ENCODE measurements around the gene SLBP.

SLBP gene

GRCh38 chr4:1748465-1748995 is 36.4 kb upstream of the SLBP start:
- Histone ChIP-seq H3K4me1 (ENCODE audit: control insufficient read depth, insufficient read depth, low read length) (peaks cover 27% of the 10 kb centered on the region), H3K4me3 (ENCODE audit: insufficient read depth, low read depth, low read length) (no peak overlapping the region), H3K27ac (ENCODE audit: insufficient read depth, low read depth, low read length, poor library complexity, severe bottlenecking) (no peak overlapping the region), H3K9me3 (ENCODE audit: control insufficient read depth, low read length) (no peaks in the 10 kb centered on the region), H3K27me3 (ENCODE audit: control insufficient read depth, insufficient read depth, low read length, poor library complexity, severe bottlenecking) (peaks cover 3% of the 10 kb centered on the region), H3K36me3 (ENCODE audit: control insufficient read depth, insufficient read depth, low read length) (peaks cover 16% of the 10 kb centered on the region)
- WGBS, 2 experiments = 13% methylated on average over 29 of the region's 29 CpGs

GRCh38 chr4:1747603-1747967 is 35.5 kb upstream of the SLBP start:
- Histone ChIP-seq H3K27ac (ENCODE audit: insufficient read depth, low read depth, low read length, poor library complexity, severe bottlenecking) (no peak overlapping the region), H3K9me3 (ENCODE audit: control insufficient read depth, low read length) (no peaks in the 10 kb centered on the region), H3K27me3 (ENCODE audit: control insufficient read depth, insufficient read depth, low read length, poor library complexity, severe bottlenecking) (peaks cover 3% of the 10 kb centered on the region), H3K4me3 (ENCODE audit: insufficient read depth, low read depth, low read length) (no peak overlapping the region), H3K4me1 (ENCODE audit: control insufficient read depth, insufficient read depth, low read length) (peaks cover 25% of the 10 kb centered on the region), H3K36me3 (ENCODE audit: control insufficient read depth, insufficient read depth, low read length) (peaks cover 19% of the 10 kb centered on the region)
- 92% methylated on average over 16 of the region's 16 CpGs for WGBS, 2 experiments

- Histone ChIP-seq H3K4me3 (ENCODE audit: insufficient read depth, low read depth, low read length) (no peak overlapping the region), H3K4me1 (ENCODE audit: control insufficient read depth, insufficient read depth, low read length) (peaks cover 20% of the 10 kb centered on the region), H3K27me3 (ENCODE audit: control insufficient read depth, insufficient read depth, low read length, poor library complexity, severe bottlenecking) (peaks cover 3% of the 10 kb centered on the region), H3K9me3 (ENCODE audit: control insufficient read depth, low read length) (no peaks in the 10 kb centered on the region), H3K27ac (ENCODE audit: insufficient read depth, low read depth, low read length, poor library complexity, severe bottlenecking) (no peak overlapping the region), H3K36me3 (ENCODE audit: control insufficient read depth, insufficient read depth, low read length) (peaks cover 23% of the 10 kb centered on the region)
- 87 to 88% methylated on average over 33 of the region's 33 CpGs for WGBS, 2 experiments
Measured at GRCh38 chr4:1746919-1747602, 34.9 kb upstream of the SLBP start.

GRCh38 chr4:1746265-1746691 is 34.2 kb upstream of the SLBP start:
- 27 to 28% methylated on average over 17 of the region's 17 CpGs for WGBS, 2 experiments
- H3K4me3 ChIP-seq (ENCODE audit: insufficient read depth, low read depth, low read length) = no peak overlapping the region
- peaks cover 31% of the 10 kb centered on the region for H3K36me3 ChIP-seq (ENCODE audit: control insufficient read depth, insufficient read depth, low read length)
- peaks cover 3% of the 10 kb centered on the region for H3K27me3 ChIP-seq (ENCODE audit: control insufficient read depth, insufficient read depth, low read length, poor library complexity, severe bottlenecking)
- H3K9me3 ChIP-seq (ENCODE audit: control insufficient read depth, low read length) = no peaks in the 10 kb centered on the region
- no peak overlapping the region for H3K27ac ChIP-seq (ENCODE audit: insufficient read depth, low read depth, low read length, poor library complexity, severe bottlenecking)
- peaks cover 12% of the 10 kb centered on the region for H3K4me1 ChIP-seq (ENCODE audit: control insufficient read depth, insufficient read depth, low read length)

- no peak overlapping the region for H3K4me3 ChIP-seq (ENCODE audit: insufficient read depth, low read depth, low read length)
- no peak overlapping the region for H3K27ac ChIP-seq (ENCODE audit: insufficient read depth, low read depth, low read length, poor library complexity, severe bottlenecking)
- peaks cover 3% of the 10 kb centered on the region for H3K27me3 ChIP-seq (ENCODE audit: control insufficient read depth, insufficient read depth, low read length, poor library complexity, severe bottlenecking)
- H3K9me3 ChIP-seq (ENCODE audit: control insufficient read depth, low read length) = no peaks in the 10 kb centered on the region
- peaks cover 12% of the 10 kb centered on the region for H3K4me1 ChIP-seq (ENCODE audit: control insufficient read depth, insufficient read depth, low read length)
- 84% methylated on average over 12 of the region's 12 CpGs for WGBS, 2 experiments
- H3K36me3 ChIP-seq (ENCODE audit: control insufficient read depth, insufficient read depth, low read length) = peaks cover 37% of the 10 kb centered on the region
Measured at GRCh38 chr4:1745697-1746096, 33.6 kb upstream of the SLBP start.

- H3K27ac ChIP-seq (ENCODE audit: insufficient read depth, low read depth, low read length, poor library complexity, severe bottlenecking) = no peak overlapping the region
- H3K27me3 ChIP-seq (ENCODE audit: control insufficient read depth, insufficient read depth, low read length, poor library complexity, severe bottlenecking) = peaks cover 3% of the 10 kb centered on the region
- no peaks in the 10 kb centered on the region for H3K9me3 ChIP-seq (ENCODE audit: control insufficient read depth, low read length)
- H3K36me3 ChIP-seq (ENCODE audit: control insufficient read depth, insufficient read depth, low read length) = peaks cover 41% of the 10 kb centered on the region
- 91 to 93% methylated on average over 13 of the region's 13 CpGs for WGBS, 2 experiments
- no peak overlapping the region for H3K4me3 ChIP-seq (ENCODE audit: insufficient read depth, low read depth, low read length)
- H3K4me1 ChIP-seq (ENCODE audit: control insufficient read depth, insufficient read depth, low read length) = peaks cover 12% of the 10 kb centered on the region
Measured at GRCh38 chr4:1745165-1745564, 33.0 kb upstream of the SLBP start.

- no peak overlapping the region for H3K27ac ChIP-seq (ENCODE audit: insufficient read depth, low read depth, low read length, poor library complexity, severe bottlenecking)
- 91 to 96% methylated on average over 14 of the region's 14 CpGs for WGBS, 2 experiments
- H3K9me3 ChIP-seq (ENCODE audit: control insufficient read depth, low read length) = no peaks in the 10 kb centered on the region
- peaks cover 3% of the 10 kb centered on the region for H3K27me3 ChIP-seq (ENCODE audit: control insufficient read depth, insufficient read depth, low read length, poor library complexity, severe bottlenecking)
- peaks cover 46% of the 10 kb centered on the region for H3K36me3 ChIP-seq (ENCODE audit: control insufficient read depth, insufficient read depth, low read length)
- H3K4me3 ChIP-seq (ENCODE audit: insufficient read depth, low read depth, low read length) = no peak overlapping the region
- peaks cover 12% of the 10 kb centered on the region for H3K4me1 ChIP-seq (ENCODE audit: control insufficient read depth, insufficient read depth, low read length)
Measured at GRCh38 chr4:1744552-1744951, 32.4 kb upstream of the SLBP start.

- Histone ChIP-seq H3K27ac (ENCODE audit: insufficient read depth, low read depth, low read length, poor library complexity, severe bottlenecking) (no peak overlapping the region), H3K27me3 (ENCODE audit: control insufficient read depth, insufficient read depth, low read length, poor library complexity, severe bottlenecking) (peaks cover 3% of the 10 kb centered on the region), H3K4me1 (ENCODE audit: control insufficient read depth, insufficient read depth, low read length) (peaks cover 12% of the 10 kb centered on the region), H3K36me3 (ENCODE audit: control insufficient read depth, insufficient read depth, low read length) (peaks cover 52% of the 10 kb centered on the region), H3K4me3 (ENCODE audit: insufficient read depth, low read depth, low read length) (no peak overlapping the region), H3K9me3 (ENCODE audit: control insufficient read depth, low read length) (no peaks in the 10 kb centered on the region)
- 93 to 95% methylated on average over 6 of the region's 6 CpGs for WGBS, 2 experiments
Measured at GRCh38 chr4:1743975-1744374, 31.9 kb upstream of the SLBP start.

- no peaks in the 10 kb centered on the region for H3K9me3 ChIP-seq (ENCODE audit: control insufficient read depth, low read length)
- H3K36me3 ChIP-seq (ENCODE audit: control insufficient read depth, insufficient read depth, low read length) = peaks cover 56% of the 10 kb centered on the region
- peaks cover 3% of the 10 kb centered on the region for H3K27me3 ChIP-seq (ENCODE audit: control insufficient read depth, insufficient read depth, low read length, poor library complexity, severe bottlenecking)
- H3K4me1 ChIP-seq (ENCODE audit: control insufficient read depth, insufficient read depth, low read length) = peaks cover 11% of the 10 kb centered on the region
- no peak overlapping the region for H3K27ac ChIP-seq (ENCODE audit: insufficient read depth, low read depth, low read length, poor library complexity, severe bottlenecking)
- H3K4me3 ChIP-seq (ENCODE audit: insufficient read depth, low read depth, low read length) = no peak overlapping the region
- WGBS, 2 experiments = 86 to 88% methylated on average over 12 of the region's 12 CpGs
Measured at GRCh38 chr4:1743551-1743950, 31.4 kb upstream of the SLBP start.

- Histone ChIP-seq H3K36me3 (ENCODE audit: control insufficient read depth, insufficient read depth, low read length) (peaks cover 80% of the 10 kb centered on the region), H3K4me3 (ENCODE audit: insufficient read depth, low read depth, low read length) (no peak overlapping the region), H3K27ac (ENCODE audit: insufficient read depth, low read depth, low read length, poor library complexity, severe bottlenecking) (no peak overlapping the region), H3K9me3 (ENCODE audit: control insufficient read depth, low read length) (peaks cover 4% of the 10 kb centered on the region), H3K27me3 (ENCODE audit: control insufficient read depth, insufficient read depth, low read length, poor library complexity, severe bottlenecking) (no peaks in the 10 kb centered on the region), H3K4me1 (ENCODE audit: control insufficient read depth, insufficient read depth, low read length) (no peaks in the 10 kb centered on the region)
- WGBS, 2 experiments = 92% methylated on average over 17 of the region's 17 CpGs
Measured at GRCh38 chr4:1741208-1741607, 29.1 kb upstream of the SLBP start.
